ENCODE data around the gene TEAD3.
A peak's percentile ranks its signal among the peaks of the same experiment; 100 is the strongest.

The TEAD3 gene

DNA sequence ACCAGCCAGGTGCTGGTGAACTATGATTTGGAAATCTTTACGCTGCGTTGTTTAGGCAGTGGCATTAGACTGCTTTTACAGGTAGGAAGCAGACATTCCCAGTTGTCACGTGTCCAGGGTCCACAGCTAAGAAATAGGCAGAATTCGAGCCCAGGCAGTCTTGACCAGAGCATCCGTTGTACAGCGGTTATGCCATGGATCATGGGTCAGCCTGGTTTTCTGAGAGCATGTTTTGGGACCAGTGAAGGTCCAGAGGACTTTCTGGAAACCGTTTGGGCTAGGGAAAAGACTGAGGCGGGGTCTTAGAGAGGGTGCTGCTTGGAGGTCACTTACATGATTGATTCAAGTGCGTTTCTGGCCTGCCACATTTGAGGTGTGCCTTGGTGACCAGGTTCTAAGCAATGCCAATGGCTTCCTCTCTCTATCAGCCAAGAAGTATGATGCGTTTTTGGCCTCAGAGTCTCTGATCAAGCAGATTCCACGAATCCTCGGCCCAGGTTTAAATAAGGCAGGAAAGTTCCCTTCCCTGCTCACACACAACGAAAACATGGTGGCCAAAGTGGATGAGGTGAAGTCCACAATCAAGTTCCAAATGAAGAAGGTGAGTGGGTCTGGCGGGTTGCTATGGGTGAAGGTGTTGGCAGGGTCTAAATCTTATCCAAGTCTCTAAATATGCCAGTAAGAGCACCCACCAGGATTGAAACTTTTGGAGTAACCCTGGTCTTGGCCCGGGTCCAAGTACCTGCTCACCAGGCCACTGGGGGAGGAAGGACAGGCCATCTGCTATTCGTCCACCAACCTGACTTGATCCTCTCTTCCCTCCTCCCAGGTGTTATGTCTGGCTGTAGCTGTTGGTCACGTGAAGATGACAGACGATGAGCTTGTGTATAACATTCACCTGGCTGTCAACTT lies 26.9 kb downstream of the TEAD3 start:
- DNase-seq: no peak

DNA sequence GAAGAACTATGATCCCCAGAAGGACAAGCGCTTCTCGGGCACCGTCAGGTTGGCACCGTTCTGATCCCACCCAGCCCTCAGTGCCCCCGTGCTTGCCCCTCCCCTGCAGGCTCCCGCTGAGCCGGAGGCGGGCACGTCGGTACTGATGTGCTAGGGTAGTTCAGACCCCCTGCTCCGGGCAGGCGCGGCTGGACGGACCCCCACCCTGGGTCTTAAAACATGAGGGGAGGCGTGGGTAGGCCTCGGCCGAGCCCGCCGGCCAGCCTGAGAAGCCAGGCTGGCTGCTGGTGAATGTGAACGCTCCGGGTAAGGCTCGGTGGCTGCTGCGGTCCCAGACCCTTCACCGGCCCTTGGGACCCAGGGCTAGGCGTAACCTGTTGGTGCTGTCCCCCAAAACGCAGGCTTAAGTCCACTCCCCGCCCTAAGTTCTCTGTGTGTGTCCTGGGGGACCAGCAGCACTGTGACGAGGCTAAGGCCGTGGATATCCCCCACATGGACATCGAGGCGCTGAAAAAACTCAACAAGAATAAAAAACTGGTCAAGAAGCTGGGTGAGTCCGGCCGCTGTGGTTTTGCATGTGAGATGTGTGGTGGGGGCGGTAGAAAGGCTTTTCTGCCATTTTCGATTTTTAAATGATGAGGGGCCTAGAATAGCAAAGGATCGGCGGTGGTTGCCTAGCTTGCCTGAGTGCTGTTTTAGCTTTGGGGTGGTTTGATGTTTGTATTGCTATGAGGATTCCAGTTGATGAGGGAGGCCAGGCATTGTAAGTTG lies 27.7 kb downstream of the TEAD3 start:
- DNase-seq: no peak
- H3K4me2 ChIP-seq (ENCODE audit: low read depth, low read length): peak overlapping the region; percentile 92
- H3K36me3 ChIP-seq (replicated peaks; ENCODE audit: insufficient read depth, low read length): peaks cover 16% of the 10 kb centered on the region
- peak overlapping the region; percentile 91 for H3K4me3 ChIP-seq (ENCODE audit: low read length)
- H3K9me3 ChIP-seq (replicated peaks; ENCODE audit: insufficient read depth, low read length): no peaks in the 10 kb centered on the region
- TF ChIP-seq EZH2phosphoT487 (IDR thresholded peaks at IDR 0.05; ENCODE audit: low read length) (no peak), EZH2 (optimal IDR thresholded peaks at IDR 0.05; ENCODE audit: low read depth, low read length) (no peak)
- TF ChIP-seq, protein P1, sequence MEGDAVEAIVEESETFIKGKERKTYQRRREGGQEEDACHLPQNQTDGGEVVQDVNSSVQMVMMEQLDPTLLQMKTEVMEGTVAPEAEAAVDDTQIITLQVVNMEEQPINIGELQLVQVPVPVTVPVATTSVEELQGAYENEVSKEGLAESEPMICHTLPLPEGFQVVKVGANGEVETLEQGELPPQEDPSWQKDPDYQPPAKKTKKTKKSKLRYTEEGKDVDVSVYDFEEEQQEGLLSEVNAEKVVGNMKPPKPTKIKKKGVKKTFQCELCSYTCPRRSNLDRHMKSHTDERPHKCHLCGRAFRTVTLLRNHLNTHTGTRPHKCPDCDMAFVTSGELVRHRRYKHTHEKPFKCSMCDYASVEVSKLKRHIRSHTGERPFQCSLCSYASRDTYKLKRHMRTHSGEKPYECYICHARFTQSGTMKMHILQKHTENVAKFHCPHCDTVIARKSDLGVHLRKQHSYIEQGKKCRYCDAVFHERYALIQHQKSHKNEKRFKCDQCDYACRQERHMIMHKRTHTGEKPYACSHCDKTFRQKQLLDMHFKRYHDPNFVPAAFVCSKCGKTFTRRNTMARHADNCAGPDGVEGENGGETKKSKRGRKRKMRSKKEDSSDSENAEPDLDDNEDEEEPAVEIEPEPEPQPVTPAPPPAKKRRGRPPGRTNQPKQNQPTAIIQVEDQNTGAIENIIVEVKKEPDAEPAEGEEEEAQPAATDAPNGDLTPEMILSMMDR (IDR thresholded peaks at IDR 0.05; ENCODE audit: low read length): no peak
- no peaks in the 10 kb centered on the region for H3K9me2 ChIP-seq (replicated peaks; ENCODE audit: insufficient read depth, low read length)
- H3K27me3 ChIP-seq (replicated peaks; ENCODE audit: insufficient read depth, low read length): no peaks in the 10 kb centered on the region
- H3K9ac ChIP-seq (ENCODE audit: low read length): peak overlapping the region; percentile 99
- peaks cover 36% of the 10 kb centered on the region for H4K20me1 ChIP-seq (ENCODE audit: insufficient read depth, low read length)
- peak overlapping the region; percentile 64; the same call in 1 of the 2 replicates for H3K27ac ChIP-seq (ENCODE audit: low read length)
- H3K79me2 ChIP-seq (ENCODE audit: low read length): peaks cover 37% of the 10 kb centered on the region
- peaks cover 54% of the 10 kb centered on the region for H3F3A ChIP-seq (ENCODE audit: insufficient read depth, low read length)
- H3K4me1 ChIP-seq (ENCODE audit: low read length): peaks cover 11% of the 10 kb centered on the region
- no peak overlapping the region for H2AFZ ChIP-seq (ENCODE audit: low read length)

More for the DNA sequence above, 26.9 kb downstream of the TEAD3 start:
- Histone ChIP-seq H4K20me1 (ENCODE audit: insufficient read depth, low read length) (peaks cover 36% of the 10 kb centered on the region), H3K4me1 (ENCODE audit: low read length) (peaks cover 11% of the 10 kb centered on the region), H3K4me3 (ENCODE audit: low read length) (peak overlapping the region; percentile 91), H3K27me3 (replicated peaks; ENCODE audit: insufficient read depth, low read length) (no peaks in the 10 kb centered on the region), H3K9me3 (replicated peaks; ENCODE audit: insufficient read depth, low read length) (no peaks in the 10 kb centered on the region), H3K9ac (ENCODE audit: low read length) (peak overlapping the region; percentile 99), H3K9me2 (replicated peaks; ENCODE audit: insufficient read depth, low read length) (no peaks in the 10 kb centered on the region), H3K79me2 (ENCODE audit: low read length) (peaks cover 37% of the 10 kb centered on the region), H3K27ac (ENCODE audit: low read length) (peak overlapping the region; percentile 64; the same call in 1 of the 2 replicates), H2AFZ (ENCODE audit: low read length) (no peak overlapping the region), H3F3A (ENCODE audit: insufficient read depth, low read length) (peaks cover 58% of the 10 kb centered on the region), H3K36me3 (replicated peaks; ENCODE audit: insufficient read depth, low read length) (peaks cover 16% of the 10 kb centered on the region), H3K4me2 (ENCODE audit: low read depth, low read length) (peak overlapping the region; percentile 92)
- TF ChIP-seq EZH2 (optimal IDR thresholded peaks at IDR 0.05; ENCODE audit: low read depth, low read length): no peak
- TF ChIP-seq EZH2phosphoT487 (IDR thresholded peaks at IDR 0.05; ENCODE audit: low read length): no peak
- TF ChIP-seq, protein P1 (IDR thresholded peaks at IDR 0.05; ENCODE audit: low read length): no peak

DNA sequence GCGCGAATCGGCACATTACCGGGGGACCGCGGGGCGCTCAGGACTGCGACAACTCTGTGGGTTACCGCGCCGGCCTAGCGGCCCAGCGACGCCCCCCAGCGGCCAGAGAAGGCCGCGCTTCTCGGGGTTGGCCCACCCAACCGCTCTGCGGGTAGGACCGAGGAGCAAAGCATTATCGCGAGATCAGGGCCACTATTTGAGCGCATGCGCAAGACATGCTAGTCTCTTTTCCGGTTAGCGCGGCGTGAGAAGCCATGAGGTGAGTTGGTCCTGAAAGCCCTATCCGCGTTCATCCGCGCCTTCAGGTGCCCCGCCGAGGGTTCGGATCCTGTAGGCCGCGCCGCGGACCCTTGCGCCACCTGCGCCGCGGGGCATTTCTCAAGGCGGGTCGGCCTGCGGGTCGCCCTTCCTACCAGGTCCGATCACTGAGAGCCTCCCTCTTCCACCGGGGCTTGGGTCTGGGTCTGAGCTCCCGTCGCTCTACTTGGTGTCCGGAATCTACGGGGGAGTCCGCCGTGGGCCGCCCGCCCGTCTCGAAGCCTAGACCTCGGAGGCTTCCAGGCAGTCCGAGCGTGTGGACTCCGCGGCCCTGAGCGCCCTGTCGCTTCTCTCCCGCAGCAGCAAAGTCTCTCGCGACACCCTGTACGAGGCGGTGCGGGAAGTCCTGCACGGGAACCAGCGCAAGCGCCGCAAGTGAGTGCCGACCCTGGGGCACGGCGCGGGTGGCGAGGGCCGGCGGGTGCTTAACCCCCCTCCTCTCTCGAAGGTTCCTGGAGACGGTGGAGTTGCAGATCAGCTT lies 28.5 kb downstream of the TEAD3 start, which contains the start of gene RPL10A:
TSS of gene RPL10A (plus strand) at position 221 of the 799 bp plus-strand sequence. CDS start at position 255, 34 bp downstream.
- no peaks in the 10 kb centered on the region for H3K9me2 ChIP-seq (replicated peaks; ENCODE audit: insufficient read depth, low read length)
- peak; percentile 97 for DNase-seq
- H3K36me3 ChIP-seq (replicated peaks; ENCODE audit: insufficient read depth, low read length): peaks cover 16% of the 10 kb centered on the region
- no peaks in the 10 kb centered on the region for H3K27me3 ChIP-seq (replicated peaks; ENCODE audit: insufficient read depth, low read length)
- H3K27ac ChIP-seq (ENCODE audit: low read length): peak within 1 kb of the TSS; percentile 64
- TF ChIP-seq, protein P1 (IDR thresholded peaks at IDR 0.05; ENCODE audit: low read length): peak; percentile 90
- TF ChIP-seq EZH2phosphoT487 (IDR thresholded peaks at IDR 0.05; ENCODE audit: low read length): no peak
- H3K4me3 ChIP-seq (ENCODE audit: low read length): peak within 1 kb of the TSS; percentile 91
- peak within 1 kb of the TSS; percentile 99 for H3K9ac ChIP-seq (ENCODE audit: low read length)
- peaks cover 49% of the 10 kb centered on the region for H3F3A ChIP-seq (ENCODE audit: insufficient read depth, low read length)
- H4K20me1 ChIP-seq (ENCODE audit: insufficient read depth, low read length): peaks cover 35% of the 10 kb centered on the region
- peaks cover 37% of the 10 kb centered on the region for H3K79me2 ChIP-seq (ENCODE audit: low read length)
- no peaks in the 10 kb centered on the region for H3K9me3 ChIP-seq (replicated peaks; ENCODE audit: insufficient read depth, low read length)
- H2AFZ ChIP-seq (ENCODE audit: low read length): peak within 1 kb of the TSS; percentile 90
- peak within 1 kb of the TSS; percentile 92 for H3K4me2 ChIP-seq (ENCODE audit: low read depth, low read length)
- peaks cover 11% of the 10 kb centered on the region for H3K4me1 ChIP-seq (ENCODE audit: low read length)

Measured in MM.1S (cell line).